Keratinocyte (primary cell): ENCODE measurements around the gene MRC2. TPM values are rescaled to one million over a fixed set of nuclear protein-coding genes. Genes with fewer than 3 reads are reported as not detected.

Source experiments
- DNase-seq: peaks from one replicate; pipeline ENCODE4 v3.0.0-alpha.2; 2011; ENCODE audit warnings: low read depth, missing footprints, low spot score
- FAIRE-seq: peaks from 2 replicates; lab custom pipeline; 2011; peaks lifted over from hg19 to GRCh38; lab: Jason Lieb, UNC
- H2AFZ ChIP-seq: 2 replicates; pipeline ENCODE4 v1.6.0; 2012; ENCODE audit warnings: low read length, control low read depth, inconsistent platforms; ENCODE audit not compliant: control insufficient read depth
- H3K27ac ChIP-seq: 2 replicates; pipeline ENCODE4 v1.5.1; 2011; ENCODE audit warnings: low read length; ENCODE audit not compliant: control insufficient read depth, insufficient read depth
- H3K27me3 ChIP-seq: 3 replicates; pipeline ENCODE4 v1.6.0; 2011; ENCODE audit warnings: low read length; ENCODE audit not compliant: control insufficient read depth, insufficient read depth; ENCODE audit errors: extremely low read depth
- H3K36me3 ChIP-seq, 2 experiments: 2 replicates in 1 of 2; 3 replicates in 1 of 2; pipeline ENCODE4 v1.5.1; 2011; ENCODE audit warnings: low read length in 2 of 2, mild to moderate bottlenecking in 1 of 2; ENCODE audit not compliant: control insufficient read depth in 2 of 2, insufficient read depth in 2 of 2; ENCODE audit errors: extremely low read depth in 1 of 2
- H3K4me1 ChIP-seq: 3 replicates; pipeline ENCODE4 v1.5.1; 2011; ENCODE audit warnings: low read length; ENCODE audit not compliant: control insufficient read depth, insufficient read depth; ENCODE audit errors: extremely low read depth
- H3K4me2 ChIP-seq: 3 replicates; pipeline ENCODE4 v1.6.0; 2011; ENCODE audit warnings: low read depth, low read length; ENCODE audit not compliant: control insufficient read depth, insufficient read depth; ENCODE audit errors: extremely low read depth
- H3K4me3 ChIP-seq, 3 experiments: fragments of 200-600 bp in 1 of 3; sonication (generic) in 1 of 3; 2 replicates in 2 of 3; 3 replicates in 1 of 3; pipeline ENCODE4 v1.5.1; 2011 to 2016; ENCODE audit warnings: low read length in 3 of 3, mild to moderate bottlenecking in 3 of 3, control low read depth in 2 of 3, inconsistent platforms in 1 of 3, low read depth in 1 of 3, mixed read lengths in 1 of 3, mixed run types in 1 of 3, moderate library complexity in 1 of 3; ENCODE audit not compliant: control insufficient read depth in 2 of 3, insufficient read depth in 2 of 3; ENCODE audit errors: extremely low read depth in 1 of 3
- H3K79me2 ChIP-seq: 2 replicates; pipeline ENCODE4 v1.6.0; 2012; ENCODE audit warnings: low read length; ENCODE audit not compliant: control insufficient read depth, insufficient read depth
- H3K9ac ChIP-seq: 3 replicates; pipeline ENCODE4 v1.6.0; 2011; ENCODE audit warnings: low read length; ENCODE audit not compliant: control insufficient read depth, insufficient read depth; ENCODE audit errors: extremely low read depth
- H3K9me1 ChIP-seq: 3 replicates; pipeline ENCODE4 v1.6.0; 2011; ENCODE audit warnings: low read length; ENCODE audit not compliant: control insufficient read depth, insufficient read depth; ENCODE audit errors: extremely low read depth
- H3K9me3 ChIP-seq: 2 replicates; pipeline ENCODE4 v1.5.1; 2012; ENCODE audit warnings: low read depth, low read length; ENCODE audit not compliant: control insufficient read depth
- H4K20me1 ChIP-seq: 3 replicates; pipeline ENCODE4 v1.6.0; 2011; ENCODE audit warnings: low read length; ENCODE audit not compliant: control insufficient read depth, insufficient read depth; ENCODE audit errors: extremely low read depth
- EZH2 ChIP-seq: IDR thresholded peaks from one replicate; pipeline ENCODE4 v1.6.1; 2012; ENCODE audit warnings: inconsistent platforms, mild to moderate bottlenecking, low read length, moderate library complexity
- dilution Hi-C: fragments of 300-500 bp; cut with MboI; formaldehyde crosslinking; loops from one replicate; pipeline ENCODE4 v1.7.0; 2020; ENCODE audit warnings: low sequenced_read_pairs; ENCODE audit not compliant: extremely low pct_ligation_motif_present
- polyA minus RNA-seq, 3 experiments: library from RNA; depleted of rRNA, polyadenylated mRNA; stranded (reverse); fragments of >200 nt; gene quantifications; 1 replicate in 1 of 3; 2 replicates in 1 of 3; 3 replicates in 1 of 3; pipeline ENCODE4 v1.2.3, GENCODE V29; 2011
- polyA plus RNA-seq, 5 experiments: library from polyadenylated mRNA; depleted of rRNA in 3 of 5; stranded (reverse) in 3 of 5; stranded (forward) in 1 of 5; unstranded in 1 of 5; fragments of >200 nt; gene quantifications; 1 replicate in 1 of 5; 2 replicates in 3 of 5; 3 replicates in 1 of 5; pipeline versions ENCODE4 v1.2.1 to v1.2.3, GENCODE V29; 2011 to 2012; ENCODE audit warnings: missing spikeins in 2 of 5, low read depth in 1 of 5, low replicate concordance in 1 of 5
- TF ChIP-seq, protein P1 (sequence below), 3 experiments: IDR thresholded peaks in 1 of 3; conservative IDR thresholded peaks in 1 of 3; optimal IDR thresholded peaks in 1 of 3; 2 replicates in 2 of 3; 3 replicates in 1 of 3; pipeline versions ENCODE3 to v1.5.1; 2011; ENCODE audit warnings: low read length in 3 of 3, mild to moderate bottlenecking in 3 of 3, moderate library complexity in 2 of 3, control low read depth in 1 of 3, inconsistent platforms in 1 of 3; ENCODE audit not compliant: insufficient read depth in 2 of 3; ENCODE audit errors: extremely low read depth in 1 of 3

Gene MRC2, protein sequence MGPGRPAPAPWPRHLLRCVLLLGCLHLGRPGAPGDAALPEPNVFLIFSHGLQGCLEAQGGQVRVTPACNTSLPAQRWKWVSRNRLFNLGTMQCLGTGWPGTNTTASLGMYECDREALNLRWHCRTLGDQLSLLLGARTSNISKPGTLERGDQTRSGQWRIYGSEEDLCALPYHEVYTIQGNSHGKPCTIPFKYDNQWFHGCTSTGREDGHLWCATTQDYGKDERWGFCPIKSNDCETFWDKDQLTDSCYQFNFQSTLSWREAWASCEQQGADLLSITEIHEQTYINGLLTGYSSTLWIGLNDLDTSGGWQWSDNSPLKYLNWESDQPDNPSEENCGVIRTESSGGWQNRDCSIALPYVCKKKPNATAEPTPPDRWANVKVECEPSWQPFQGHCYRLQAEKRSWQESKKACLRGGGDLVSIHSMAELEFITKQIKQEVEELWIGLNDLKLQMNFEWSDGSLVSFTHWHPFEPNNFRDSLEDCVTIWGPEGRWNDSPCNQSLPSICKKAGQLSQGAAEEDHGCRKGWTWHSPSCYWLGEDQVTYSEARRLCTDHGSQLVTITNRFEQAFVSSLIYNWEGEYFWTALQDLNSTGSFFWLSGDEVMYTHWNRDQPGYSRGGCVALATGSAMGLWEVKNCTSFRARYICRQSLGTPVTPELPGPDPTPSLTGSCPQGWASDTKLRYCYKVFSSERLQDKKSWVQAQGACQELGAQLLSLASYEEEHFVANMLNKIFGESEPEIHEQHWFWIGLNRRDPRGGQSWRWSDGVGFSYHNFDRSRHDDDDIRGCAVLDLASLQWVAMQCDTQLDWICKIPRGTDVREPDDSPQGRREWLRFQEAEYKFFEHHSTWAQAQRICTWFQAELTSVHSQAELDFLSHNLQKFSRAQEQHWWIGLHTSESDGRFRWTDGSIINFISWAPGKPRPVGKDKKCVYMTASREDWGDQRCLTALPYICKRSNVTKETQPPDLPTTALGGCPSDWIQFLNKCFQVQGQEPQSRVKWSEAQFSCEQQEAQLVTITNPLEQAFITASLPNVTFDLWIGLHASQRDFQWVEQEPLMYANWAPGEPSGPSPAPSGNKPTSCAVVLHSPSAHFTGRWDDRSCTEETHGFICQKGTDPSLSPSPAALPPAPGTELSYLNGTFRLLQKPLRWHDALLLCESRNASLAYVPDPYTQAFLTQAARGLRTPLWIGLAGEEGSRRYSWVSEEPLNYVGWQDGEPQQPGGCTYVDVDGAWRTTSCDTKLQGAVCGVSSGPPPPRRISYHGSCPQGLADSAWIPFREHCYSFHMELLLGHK (N-terminal part only)
- polyA plus RNA-seq (14.0 to 36.6 TPM (median 30.5 TPM) in 3 replicates), polyA minus RNA-seq (38.7 to 103 TPM (median 66.0 TPM) in 3 replicates)
- polyA plus RNA-seq (2011; ENCODE audit: low read depth) = 26.9 TPM
- polyA plus RNA-seq (2011; cell fraction: cytosol; rRNA removed) = 5.4 and 16.0 TPM in 2 replicates
- polyA plus RNA-seq (2011; cell fraction: nucleus; rRNA removed) = 63.2 and 93.3 TPM in 2 replicates
- 24.8 and 56.6 TPM in 2 replicates for polyA plus RNA-seq (2012; ENCODE audit: low replicate concordance)
- polyA minus RNA-seq (2011; cell fraction: cytosol; rRNA and poly(A)+ RNA removed) = 59.9 TPM
- polyA minus RNA-seq (2011; cell fraction: nucleus; rRNA and poly(A)+ RNA removed) = 154 and 171 TPM in 2 replicates

DNA sequence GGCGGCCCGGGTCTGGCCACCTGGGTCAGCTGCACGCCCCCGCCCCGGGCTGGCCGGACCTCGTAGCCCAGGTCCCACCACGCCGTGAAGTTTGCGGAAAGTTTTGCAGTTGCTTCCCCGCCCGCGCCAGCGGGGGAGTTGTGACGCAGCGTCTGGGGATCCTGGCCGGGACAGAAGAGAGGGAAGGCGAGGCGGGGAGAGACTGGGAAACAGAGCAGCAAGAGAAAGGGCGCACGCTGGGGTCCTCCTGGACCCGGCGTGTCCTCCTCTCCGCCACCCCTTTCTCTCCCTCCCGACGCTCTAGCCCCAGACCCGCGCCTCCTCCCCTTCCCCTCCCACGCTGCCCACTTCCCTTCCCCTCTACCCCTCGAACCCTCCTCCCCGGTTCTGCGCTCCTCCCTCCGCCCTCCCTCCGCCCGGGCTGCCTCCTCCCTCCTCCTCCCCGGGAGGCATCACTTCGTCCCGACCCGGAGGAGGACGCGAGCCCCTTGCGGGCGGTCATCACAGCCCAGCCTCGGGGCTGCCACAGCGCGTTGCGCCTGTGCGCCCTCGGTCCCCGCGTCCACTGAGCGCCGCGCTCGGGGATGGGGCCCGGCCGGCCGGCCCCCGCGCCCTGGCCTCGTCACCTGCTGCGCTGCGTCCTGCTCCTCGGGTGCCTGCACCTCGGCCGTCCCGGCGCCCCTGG, at the start of gene MRC2:
MRC2 (plus strand) TSS at position 452 of the 685 bp plus-strand sequence; CDS start at position 585, 133 bp downstream.
- peaks cover 43% of the 10 kb centered on the region for H3K79me2 ChIP-seq
- dilution Hi-C loops = no loop called here

More for the DNA sequence above, at the start of gene MRC2:
- Histone ChIP-seq H3K4me2 (peak within 1 kb of the TSS; percentile 92), H3K9ac (peak within 1 kb of the TSS; percentile 71), H3K36me3 (peaks cover 0 to 6% of the 10 kb centered on the region in 2 experiments), H2AFZ (peak within 1 kb of the TSS; percentile 80), H3K9me3 (no peaks in the 10 kb centered on the region), H3K4me3 (peak within 1 kb of the TSS; percentile 65 to 92 (median 79)), H3K9me1 (no peaks in the 10 kb centered on the region), H3K27ac (peak within 1 kb of the TSS; percentile 40), H4K20me1 (no peaks in the 10 kb centered on the region), H3K4me1 (peaks cover 22% of the 10 kb centered on the region), H3K27me3 (no peaks in the 10 kb centered on the region)
- no peak for TF ChIP-seq EZH2
- TF ChIP-seq, protein P1, sequence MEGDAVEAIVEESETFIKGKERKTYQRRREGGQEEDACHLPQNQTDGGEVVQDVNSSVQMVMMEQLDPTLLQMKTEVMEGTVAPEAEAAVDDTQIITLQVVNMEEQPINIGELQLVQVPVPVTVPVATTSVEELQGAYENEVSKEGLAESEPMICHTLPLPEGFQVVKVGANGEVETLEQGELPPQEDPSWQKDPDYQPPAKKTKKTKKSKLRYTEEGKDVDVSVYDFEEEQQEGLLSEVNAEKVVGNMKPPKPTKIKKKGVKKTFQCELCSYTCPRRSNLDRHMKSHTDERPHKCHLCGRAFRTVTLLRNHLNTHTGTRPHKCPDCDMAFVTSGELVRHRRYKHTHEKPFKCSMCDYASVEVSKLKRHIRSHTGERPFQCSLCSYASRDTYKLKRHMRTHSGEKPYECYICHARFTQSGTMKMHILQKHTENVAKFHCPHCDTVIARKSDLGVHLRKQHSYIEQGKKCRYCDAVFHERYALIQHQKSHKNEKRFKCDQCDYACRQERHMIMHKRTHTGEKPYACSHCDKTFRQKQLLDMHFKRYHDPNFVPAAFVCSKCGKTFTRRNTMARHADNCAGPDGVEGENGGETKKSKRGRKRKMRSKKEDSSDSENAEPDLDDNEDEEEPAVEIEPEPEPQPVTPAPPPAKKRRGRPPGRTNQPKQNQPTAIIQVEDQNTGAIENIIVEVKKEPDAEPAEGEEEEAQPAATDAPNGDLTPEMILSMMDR (optimal IDR thresholded peaks at IDR 0.05 in 1 of 3, IDR thresholded peaks at IDR 0.05 in 1 of 3, conservative IDR thresholded peaks at IDR 0.05 in 1 of 3; ENCODE audit: extremely low read depth in 1 of 3, insufficient read depth in 2 of 3, low read length in 3 of 3) = no peak
- FAIRE-seq (no peak), DNase-seq (no peak)
